NCI-H510A treated with DMSO at 0.1 percent for 48 hours (cell line): ENCODE measurements around the gene DAPK3.
"Not testable (repeated sequence)": the region's sequence is repeated elsewhere in the genome, so short reads cannot be mapped to it uniquely, and the experiment has no call there.

Experiments used
- DNase-seq: peaks from one replicate; lab custom pipeline; 2025; lab: John Stamatoyannopoulos, UW

The DAPK3 gene

DNA sequence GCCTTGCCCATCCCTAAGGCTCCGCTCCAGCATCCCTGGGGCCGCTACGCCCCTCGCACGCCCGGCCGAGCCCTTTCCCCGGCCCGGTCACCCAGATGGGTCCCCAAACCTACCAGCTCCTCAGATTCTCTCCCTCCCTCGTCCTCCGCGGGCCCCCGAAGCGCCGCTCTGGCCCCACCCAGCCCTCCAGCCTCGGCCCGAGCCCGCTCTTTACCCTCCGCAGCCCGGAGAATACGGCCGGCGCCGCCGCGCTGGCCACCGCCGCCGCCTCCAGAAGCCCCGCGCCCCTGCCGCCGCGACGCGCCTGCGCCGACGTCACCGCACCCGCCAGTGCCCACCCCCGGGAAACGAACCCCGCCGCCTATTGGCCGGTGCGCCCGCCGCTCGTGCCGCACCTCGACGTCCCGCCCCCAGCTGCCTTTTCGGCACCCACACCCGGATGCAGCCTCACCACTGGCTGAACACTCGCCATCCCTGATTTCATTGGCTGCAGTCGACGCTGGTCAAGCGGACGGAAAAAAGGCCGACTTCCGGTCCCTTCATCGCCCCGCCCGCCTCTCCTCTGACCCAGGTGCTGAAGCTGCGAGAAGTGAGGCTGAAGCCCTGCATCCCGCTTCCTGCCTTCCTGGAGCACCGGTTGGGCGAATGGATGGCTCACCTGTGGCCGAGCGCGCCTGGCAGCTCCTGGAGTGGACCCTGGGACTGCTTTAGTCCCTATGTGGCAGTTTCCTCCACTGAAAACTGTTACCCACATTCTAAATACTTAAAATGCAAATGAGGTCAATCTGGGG is at the start of gene DAPK3:
Gene DAPK3, minus strand, starts transcription at position 292 of the 791 bp plus-strand sequence. CDS start 1,364 bp downstream, outside the sequence.
- DNase-seq = peak; percentile 98

DNA sequence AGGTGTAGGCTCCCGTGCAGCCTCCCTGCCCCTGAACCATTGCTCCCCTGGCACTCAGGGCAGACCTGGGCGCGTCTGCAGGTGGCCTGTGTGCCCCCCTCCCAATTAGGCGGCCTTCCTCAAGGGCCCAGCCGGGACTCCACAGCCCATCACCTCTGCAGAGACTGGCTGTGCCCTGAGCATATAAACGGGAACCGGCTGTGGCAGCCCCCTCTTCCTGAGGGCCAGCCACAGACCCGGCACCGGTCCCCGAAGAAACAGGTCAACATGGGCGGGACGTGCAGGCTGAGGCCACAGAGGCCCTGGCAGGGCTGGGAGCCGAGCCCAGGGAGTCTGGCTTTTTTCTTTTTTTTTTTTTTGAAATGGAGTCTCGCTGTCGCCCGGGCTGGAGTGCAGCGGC is 48.7 kb upstream of the DAPK3 start:
- DNase-seq = no peak

DNA sequence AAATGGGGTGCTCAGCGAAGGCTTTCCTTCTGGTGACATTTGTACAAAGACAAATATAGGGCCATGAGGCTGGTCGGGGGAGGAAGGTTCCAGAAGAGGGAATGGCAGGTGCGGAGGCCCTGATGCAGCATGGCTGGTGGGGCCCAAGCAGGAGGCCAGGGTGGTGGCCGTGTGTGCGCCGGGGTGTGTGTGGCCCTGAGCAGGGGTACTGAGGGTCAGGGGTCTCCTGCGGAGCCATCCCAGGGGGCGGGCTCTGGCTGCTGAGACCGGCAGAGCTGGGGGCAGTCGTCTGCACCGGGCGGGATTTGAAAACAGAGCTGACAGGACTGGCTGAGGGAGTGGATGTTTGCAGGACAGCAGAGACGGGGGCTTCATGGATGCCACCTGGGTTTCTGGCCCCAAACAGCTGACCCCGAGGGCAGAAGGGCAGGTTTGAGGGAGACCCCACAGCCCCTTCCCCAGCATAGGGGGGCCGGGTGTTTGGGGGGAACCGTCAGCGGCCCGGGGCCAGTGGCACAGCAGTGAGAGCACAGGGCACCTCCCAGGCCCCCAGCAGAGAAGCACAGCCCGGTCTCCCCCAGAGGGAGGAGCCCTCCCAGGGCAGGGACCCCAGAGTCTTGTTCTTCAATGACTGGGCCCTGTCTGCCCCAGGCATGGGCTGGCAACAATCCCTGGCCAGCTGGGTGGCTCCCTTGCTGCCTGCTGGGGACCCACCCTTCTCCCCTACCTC is 48.0 kb upstream of the DAPK3 start:
- no peak for DNase-seq

DNA sequence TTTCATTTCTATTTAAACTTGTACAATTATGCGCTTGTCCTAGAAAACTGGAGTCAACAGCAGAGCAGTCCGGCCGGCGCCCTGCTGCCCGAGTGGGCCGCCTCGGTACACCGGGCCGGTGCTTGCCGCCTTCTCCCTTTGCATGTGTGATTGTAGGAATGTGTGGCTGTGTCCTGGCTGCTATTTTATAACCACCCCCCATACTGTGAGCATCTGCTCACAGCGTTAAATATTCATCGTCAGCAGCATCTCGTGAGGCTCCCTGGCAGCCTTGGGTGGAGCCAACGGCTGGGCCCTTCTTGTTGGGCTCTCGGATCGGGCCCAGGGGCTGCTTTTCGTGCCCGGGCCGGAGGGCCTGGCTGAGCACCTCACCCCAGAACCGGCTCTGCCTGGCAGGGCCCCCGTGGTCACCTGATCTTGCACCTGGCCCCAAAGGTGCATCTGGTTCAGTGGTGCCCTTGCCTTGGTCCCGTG is 47.3 kb upstream of the DAPK3 start:
- DNase-seq = no peak

DNA sequence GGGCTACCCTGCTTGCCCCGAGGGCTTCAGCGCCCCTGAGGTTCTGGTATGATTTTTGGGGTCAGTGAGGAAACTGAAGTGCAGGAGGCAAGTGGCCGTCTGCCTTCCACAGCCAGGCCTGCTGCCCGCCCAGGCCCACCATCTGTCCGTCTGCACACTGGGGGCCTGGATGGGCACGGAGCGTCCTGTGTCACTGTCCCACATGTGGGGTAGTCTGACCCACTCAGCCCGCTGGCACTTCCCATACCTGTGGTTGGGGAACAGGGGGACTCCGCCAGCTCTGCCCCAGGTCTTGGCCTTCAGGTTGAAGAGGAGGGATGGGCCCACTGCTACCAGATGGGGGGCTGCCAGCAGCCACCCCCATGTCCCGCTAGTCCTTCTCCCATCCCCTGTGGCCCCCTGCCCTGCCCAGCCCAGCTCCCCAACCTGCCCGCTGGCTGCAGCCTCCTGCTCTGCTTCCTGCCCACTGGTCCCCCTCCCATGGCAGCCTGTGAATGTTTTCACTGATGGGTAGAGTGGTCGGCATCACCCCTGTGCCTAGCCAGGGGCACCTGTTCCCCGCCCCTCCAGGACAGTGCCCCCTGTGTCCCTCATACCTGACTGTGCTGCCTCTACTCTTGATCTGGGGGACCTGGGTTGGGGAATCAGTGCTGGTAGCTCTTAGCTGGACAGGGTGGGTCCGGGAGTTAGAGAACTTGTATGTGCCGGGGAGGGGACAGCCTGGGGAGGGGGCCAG is 46.2 kb upstream of the DAPK3 start:
- no peak for DNase-seq

DNA sequence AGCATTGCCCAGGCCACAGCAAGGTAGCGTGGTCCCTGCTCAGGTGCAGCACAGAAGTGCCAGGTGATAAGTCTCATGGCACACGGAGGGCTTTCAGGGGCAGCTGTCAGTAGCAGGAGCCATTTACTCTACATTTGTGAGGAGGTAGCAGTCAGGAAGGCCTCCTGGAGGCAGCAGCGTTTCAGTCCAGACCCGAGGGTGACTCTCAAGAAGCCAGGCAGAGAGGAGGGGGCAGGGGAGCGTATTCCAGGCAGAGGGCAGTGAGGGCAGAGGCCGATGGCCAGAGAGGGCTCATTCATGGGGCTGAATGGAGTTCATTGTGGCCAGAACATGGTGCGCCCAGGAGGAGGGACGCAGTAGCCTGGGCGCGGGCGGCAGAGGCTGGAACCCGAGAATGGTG is 45.6 kb upstream of the DAPK3 start:
- no peak for DNase-seq

DNA sequence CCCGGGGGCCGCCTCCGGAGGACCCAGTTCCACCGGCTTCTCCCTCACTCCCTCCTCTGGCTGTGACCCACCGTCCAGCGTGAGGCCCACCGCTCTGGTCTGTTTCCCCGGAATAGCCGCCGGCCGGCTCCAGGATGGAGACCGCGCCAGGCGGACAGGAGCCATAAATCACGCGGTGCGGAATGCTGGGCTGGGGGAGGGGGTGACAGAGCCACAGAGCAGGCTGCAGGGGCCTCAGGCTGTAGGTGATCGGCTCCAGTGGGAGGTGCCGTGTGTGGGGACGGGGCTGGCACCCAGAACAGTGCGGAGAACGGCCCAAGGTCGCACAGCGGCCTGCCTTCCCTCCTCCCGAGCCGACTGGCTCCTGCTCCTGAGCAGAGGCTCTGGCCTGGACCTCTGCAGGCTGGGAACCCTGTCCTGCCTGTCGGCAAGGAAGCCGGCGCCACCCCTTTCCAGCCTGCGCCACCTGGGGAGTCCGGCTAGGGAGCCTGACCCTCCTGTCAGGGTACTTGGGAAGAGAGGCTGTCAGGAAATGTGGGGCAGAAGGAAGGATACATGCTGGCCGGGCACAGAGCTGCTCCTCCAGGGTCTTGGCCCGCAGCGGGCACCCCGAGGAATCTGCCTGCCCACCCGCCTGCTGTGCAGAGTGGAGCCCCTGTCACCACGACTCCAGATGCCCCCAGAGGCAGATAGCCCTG is 45.0 kb upstream of the DAPK3 start:
- no peak for DNase-seq

DNA sequence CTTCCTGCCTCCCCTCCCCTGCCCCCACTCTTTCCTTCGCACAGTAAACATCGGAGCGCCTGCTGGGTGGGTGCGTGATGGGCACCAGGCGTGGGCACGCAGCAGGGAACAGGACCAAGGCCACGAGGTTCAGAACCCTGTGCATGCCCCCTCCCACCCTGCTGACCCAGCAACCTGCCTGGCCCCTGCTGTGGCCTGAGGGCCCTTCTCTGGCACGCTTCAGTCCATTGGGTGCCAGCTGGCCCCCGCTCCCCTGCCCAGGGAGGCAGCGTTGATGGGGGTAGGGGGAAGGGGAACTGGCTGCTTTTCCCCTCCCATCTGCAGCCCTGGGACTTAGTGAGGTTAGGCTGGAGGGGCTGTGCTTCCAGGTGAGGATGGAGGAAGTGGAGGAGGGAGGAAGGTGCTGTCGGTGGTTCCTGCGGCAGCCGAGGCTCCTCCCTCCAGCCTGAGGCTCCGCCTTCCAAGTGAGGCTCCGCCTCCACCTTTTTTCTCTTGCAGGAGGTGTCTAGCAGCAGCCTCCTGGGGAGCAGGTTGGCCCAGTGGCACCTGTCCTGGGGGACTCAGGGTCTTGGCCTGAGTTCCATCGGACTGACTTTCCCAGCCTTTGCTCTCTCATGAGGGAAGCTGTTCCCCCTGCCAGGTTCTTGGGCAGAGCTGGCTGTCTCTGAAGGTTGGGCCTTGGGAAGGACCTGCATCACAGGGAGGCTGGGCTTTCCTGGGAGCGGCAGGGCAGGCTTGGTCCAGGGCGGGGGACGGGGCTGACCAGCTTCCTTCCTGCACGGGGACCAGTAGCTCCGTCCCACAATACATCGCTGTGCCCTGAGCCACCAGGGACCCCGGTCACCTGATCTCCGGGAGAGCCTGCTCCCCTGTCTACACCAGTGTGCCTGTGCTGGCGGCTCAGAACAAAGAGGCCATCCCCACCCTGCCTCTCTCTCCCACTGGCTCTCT is 43.9 kb upstream of the DAPK3 start:
- DNase-seq = no peak

DNA sequence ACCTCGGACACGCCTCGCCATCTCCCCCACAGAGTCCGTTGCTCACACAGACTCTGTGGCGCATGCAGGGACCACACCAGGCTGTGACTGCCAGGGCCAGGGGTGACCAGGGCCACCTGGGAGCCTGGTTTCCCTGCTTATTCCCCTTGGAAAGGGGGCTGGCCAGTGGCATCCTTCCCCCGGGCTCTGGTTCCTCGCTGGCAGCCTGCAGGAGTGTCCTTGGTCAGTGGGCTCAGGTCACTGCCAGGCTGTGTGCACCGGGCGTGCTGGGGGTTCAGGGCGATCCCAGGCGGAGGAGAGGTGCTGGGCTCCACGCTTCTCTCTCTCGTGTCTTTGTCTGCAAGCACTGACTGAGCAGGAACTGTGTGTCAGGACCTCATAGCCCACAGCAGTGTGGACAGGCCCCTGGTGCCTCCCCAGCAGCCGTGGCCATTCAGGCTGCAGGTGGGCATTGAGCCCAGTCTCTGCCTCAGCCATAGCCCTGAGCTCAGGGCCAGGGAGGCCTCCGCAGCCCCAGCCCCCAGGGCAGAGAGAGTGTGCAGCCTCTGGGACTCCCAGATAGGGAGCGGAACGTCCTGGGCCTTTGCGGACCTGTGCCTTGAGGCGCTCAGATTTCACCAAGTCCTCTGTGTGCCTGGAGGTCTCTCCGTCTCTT is 43.1 kb upstream of the DAPK3 start:
- DNase-seq = no peak

DNA sequence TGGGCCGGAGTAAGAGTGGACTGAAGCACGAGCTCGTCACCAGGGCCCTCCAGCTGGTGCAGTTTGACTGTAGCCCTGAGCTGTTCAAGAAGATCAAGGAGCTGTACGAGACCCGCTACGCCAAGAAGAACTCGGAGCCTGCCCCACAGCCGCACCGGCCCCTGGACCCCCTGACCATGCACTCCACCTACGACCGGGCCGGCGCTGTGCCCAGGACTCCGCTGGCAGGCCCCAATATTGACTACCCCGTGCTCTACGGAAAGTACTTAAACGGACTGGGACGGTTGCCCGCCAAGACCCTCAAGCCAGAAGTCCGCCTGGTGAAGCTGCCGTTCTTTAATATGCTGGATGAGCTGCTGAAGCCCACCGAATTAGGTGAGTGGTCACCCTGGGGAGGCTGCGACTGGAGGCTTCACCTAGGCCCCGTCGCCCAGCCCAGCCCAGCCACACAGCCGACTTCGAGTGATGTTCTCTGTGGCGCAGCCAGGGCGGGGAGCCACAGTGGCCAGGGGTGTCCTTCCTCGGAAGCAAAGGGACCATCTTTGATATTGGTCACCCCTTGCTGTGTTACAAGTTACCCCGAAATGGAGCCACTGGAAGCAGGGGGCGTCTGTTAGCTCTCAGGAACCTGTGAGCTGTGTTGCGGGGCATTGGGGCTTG is 42.2 kb upstream of the DAPK3 start:
- no peak for DNase-seq

DNA sequence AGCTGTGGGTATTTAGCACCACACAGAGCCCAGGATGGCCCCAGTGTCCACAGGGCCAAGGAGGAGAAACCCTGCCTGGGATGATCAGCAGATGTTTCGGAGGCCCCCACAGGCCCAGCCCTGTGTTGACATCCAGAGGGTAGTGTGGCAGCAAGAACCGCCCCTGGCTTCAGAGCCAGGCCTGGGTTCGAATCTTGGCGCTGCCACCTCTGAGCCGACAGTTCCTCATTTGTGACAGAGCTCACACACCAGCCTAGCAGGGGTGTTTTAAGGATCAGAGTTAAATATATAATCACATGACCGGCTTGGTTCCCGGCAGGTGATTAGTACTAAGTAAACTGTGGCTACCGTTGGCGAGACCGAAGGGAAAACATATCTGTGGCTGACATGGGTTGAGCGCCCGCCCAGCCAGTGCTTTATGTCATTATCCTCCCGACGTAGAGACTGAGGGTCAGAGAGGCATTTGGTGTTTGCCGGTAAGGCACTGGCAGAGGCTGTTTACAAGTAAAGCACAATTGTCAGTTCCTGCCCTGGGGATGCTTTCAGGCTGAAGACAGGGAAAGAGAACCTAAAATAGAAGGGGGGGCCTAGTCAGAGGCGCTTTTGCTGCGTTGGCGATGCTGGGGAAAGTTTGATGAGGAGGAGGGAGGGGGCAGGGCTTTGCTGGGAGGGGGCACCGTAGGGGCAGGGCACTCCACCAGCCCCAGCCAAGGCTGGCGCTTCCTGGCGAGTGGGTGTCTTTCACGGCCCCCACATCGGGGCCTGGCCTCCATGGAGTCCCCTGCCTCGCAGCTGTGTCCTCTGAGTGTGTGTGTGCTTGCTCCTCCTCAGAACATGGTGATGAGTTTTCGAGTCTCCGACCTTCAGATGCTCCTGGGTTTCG is 41.4 kb upstream of the DAPK3 start:
- peak; percentile 90 for DNase-seq

DNA sequence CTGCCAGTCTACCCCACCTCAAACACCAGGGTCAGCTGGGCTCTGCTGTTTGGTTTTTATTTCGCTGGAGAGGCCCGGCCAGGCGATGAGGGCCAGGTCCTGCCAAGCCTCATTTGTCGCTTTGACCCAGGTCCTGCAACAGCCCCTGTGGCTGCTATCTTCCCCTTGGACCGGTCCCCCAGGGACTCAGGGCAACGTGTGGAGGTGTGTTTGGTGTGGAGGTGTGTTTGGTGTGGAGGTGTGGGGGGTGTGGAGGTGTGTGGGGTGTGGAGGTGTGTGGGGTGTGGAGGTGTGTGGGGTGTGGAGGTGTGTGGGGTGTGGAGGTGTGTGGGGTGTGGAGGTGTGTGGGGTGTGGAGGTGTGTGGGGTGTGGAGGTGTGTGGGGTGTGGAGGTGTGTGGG is 40.5 kb upstream of the DAPK3 start:
- DNase-seq = not testable (repeated sequence)

DNA sequence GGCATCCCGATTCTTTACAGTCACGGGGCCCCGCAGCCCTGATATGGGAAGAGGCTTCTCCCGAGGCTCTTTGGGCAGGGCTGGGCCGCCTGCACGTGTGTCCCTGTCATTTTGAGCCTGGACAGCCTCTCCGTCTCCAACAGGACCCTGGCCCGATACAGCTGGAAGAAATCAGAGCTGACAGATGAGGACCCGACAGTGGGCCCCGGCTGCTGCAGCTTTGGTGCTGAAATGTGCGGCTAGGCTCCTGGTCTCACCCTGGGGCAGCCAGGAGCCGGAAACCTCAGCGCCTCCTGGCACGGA is 39.9 kb upstream of the DAPK3 start:
- no peak for DNase-seq

DNA sequence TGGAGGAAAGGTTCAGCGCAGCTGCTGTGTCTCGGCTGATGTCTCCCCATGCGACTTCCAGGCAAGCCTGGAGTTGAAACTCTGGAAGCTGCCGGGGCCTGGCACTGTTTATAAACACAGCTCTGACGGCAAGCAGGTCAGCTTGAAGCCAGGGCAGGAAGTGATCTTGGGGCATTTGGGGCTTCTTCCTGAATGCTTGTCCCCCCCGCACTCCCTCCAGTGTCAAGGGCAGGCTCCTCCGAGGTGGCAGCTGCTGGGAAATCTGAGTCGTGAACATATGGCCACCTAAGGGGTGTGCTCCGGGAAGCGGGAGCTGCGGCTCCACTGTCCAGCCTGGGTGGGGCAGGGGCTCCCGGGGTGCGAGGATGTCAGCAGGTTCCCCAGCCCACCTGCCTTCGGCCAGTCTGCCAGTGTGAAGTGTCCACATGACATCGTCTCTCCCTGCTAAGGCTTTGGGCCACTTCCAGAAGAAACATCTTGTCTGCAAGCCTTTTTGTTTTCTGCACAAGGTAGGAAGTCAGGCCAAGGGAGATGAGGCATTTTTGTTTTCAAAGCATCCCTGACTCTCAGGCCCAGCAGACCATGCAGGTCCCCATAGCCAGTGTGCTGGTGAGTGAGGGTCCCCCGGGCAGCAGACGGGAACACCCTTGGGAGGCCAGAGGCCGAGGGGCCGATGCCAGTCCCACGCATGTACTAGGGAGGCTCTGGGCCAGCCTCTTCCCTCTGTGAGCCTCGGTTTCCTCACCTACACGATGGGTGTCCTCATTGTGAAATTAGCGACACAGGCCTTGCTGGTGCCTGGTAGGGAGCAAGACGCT is 39.3 kb upstream of the DAPK3 start:
- DNase-seq = no peak

DNA sequence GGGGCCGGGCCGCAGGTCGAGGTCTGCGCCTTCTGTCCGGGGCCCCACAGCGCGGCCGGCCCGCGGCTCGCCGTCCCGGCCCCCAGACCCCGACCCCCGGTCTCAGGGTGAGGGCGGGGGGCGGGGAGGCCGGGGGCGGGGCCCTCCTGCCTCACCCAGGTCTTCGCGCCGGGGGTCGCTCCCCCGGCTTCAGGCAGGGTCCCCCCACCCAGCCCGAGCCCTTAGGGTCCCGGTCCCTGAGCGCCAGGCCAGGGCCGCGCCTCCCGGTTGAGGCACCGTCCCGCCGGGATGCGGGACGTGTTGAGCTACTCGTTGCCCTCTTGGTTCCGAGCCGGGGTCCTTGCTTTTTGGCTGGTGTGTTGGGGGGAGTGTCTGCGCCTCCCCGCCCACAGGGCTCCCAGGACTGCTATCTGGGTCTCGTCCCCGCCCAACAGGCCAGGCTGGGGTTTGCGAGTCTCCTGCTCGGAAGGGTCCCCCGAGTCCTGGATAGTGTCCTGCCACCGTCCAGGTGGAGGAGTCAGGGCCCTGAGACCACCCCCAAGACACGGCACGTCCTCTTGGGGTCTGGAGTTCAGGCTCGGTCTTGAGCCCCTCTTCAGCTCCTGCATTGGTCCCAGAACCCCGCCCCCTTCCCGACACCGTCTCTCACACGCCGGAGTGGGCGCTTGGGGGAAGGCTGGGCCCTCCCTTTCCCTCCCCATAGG is 37.1 kb upstream of the DAPK3 start:
- DNase-seq = peak; percentile 11

DNA sequence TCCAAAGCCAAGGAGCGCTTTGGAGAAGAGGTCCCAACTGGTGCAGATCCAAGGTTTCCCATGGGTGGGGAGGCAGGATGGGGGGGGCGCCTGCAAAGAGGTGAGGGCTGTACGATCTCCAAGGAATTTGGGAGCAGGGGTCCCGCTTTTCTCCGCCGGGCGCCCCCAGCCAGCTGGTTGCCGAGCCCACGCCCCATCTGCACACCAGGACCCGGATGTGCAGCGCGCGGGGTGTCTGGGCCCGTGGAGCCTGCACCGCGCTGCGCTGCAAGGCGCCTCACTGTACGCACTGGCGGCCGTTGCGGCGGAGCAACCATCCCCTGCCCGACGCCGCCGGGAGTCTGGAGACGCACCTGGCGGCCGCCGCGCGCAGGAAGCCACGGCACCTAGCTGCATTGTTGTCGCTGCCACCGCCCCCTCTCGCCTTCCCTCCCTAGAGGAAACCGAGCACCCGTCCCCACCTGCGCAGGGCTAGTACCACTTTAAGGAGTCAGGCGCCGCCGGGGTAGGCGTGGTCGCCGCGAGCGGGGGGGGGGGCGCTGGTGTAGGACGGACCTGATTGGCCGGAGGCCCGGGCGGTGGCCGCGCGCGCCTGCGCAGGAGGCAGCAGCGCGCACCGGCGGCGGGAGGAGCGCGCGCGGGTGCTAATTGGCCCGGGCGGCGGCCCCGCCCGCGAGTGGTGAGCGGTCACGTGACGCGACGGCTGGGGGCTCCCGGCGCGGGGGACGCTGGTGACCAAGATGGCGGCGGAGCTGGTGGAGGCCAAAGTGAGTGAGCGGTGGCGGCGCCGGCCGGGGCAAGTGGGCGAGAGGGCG is 36.3 kb upstream of the DAPK3 start, which contains the start of gene PIAS4:
Gene PIAS4, plus strand, starts transcription at position 716 of the 815 bp plus-strand sequence. Its CDS starts 25 bp downstream, at position 741.
- DNase-seq = peak; percentile 95
